GM12892 (cell line): ENCODE measurements around the gene TBC1D25.

Source experiments
- POLR2A ChIP-seq: IDR thresholded peaks from 2 replicates; pipeline ENCODE4 v1.6.1; 2011; ENCODE audit warnings: low read depth, low read length, control low read depth
- POLR2AphosphoS5 ChIP-seq: IDR thresholded peaks from 2 replicates; pipeline ENCODE4 v1.6.1; 2011; ENCODE audit warnings: low read depth, low read length, control low read depth
- TAF1 ChIP-seq: IDR thresholded peaks from 2 replicates; pipeline ENCODE4 v1.6.1; 2011; ENCODE audit warnings: low read depth, mild to moderate bottlenecking, control low read depth, low read length, borderline replicate concordance

GRCh38 chrX:48584698-48585097 is 45.2 kb downstream of the TBC1D25 start:
- TF ChIP-seq POLR2AphosphoS5, result no peak
- TF ChIP-seq POLR2A, result no peak
- no peak for TF ChIP-seq TAF1
